ENCODE data around the gene SV2C.
"Not testable (repeated sequence)": the region's sequence is repeated elsewhere in the genome, so short reads cannot be mapped to it uniquely, and the experiment has no call there.

- not testable (repeated sequence) for TF ChIP-seq EP300, POLR2A, CTCF, POLR2AphosphoS5 (IDR thresholded peaks at IDR 0.05)
Measured at GRCh38 chr5:76037736-76038151, 45.4 kb upstream of the SV2C start.
